GM12878 (cell line): ENCODE data around the gene LRRC74B. TPM values are rescaled to one million over a fixed set of nuclear protein-coding genes. Genes with fewer than 3 reads are reported as not detected.

ENCODE experiments used
- ATAC-seq: fragments of 200-7000 bp; cut with Tn5 transposase; 3 replicates; pipeline ENCODE4 v1.9.1; 2020; ENCODE audit warnings: mild to moderate bottlenecking, moderate library complexity
- BruUV-seq: library from RNA; stranded (reverse); fragments of 400-500 nt; replicated peaks from 2 replicates; lab custom pipeline; 2021; lab: Mats Ljungman, UMichigan
- CTCF ChIA-PET: fragments of 300-600 bp; sonication (Branson Sonifier 250); formaldehyde crosslinking; extraction: SDS; loops from one replicate; lab custom pipeline; 2021; ENCODE audit warnings: inconsistent platforms; lab: Yijun Ruan, JAX
- POLR2A ChIA-PET: fragments of 350-600 bp; formaldehyde crosslinking; extraction: SDS; loops from one replicate; lab custom pipeline; 2021; ENCODE audit warnings: inconsistent platforms; lab: Charles Lee
- RAD21 ChIA-PET: fragments of 300-600 bp; sonication (Branson Sonifier 250); formaldehyde crosslinking; loops from one replicate; lab custom pipeline; 2023; ENCODE audit warnings: antibody characterized with exemption; ENCODE audit not compliant: unreplicated experiment; lab: Charles Lee
- SMC1A ChIA-PET: fragments of 300-600 bp; sonication (Branson Sonifier 250); formaldehyde crosslinking; loops from one replicate; lab custom pipeline; 2023; ENCODE audit not compliant: unreplicated experiment, uncharacterized antibody; lab: Charles Lee
- DNase-seq: peaks from one replicate; pipeline ENCODE4 v3.0.0-alpha.2; 2011; ENCODE audit warnings: low read depth, low spot score
- FAIRE-seq: peaks from 3 replicates; lab custom pipeline; 2011; peaks lifted over from hg19 to GRCh38; lab: Jason Lieb, UNC
- H2AFZ ChIP-seq: 2 replicates; pipeline ENCODE4 v1.6.0; 2011; ENCODE audit warnings: low read depth, low read length, control low read depth; ENCODE audit not compliant: control insufficient read depth
- H3K27ac ChIP-seq: 2 replicates; pipeline ENCODE4 v1.5.1; 2011; ENCODE audit warnings: control low read depth; ENCODE audit not compliant: control insufficient read depth, insufficient read depth
- H3K27me3 ChIP-seq, 2 experiments: replicated peaks in 1 of 2; 2 replicates each; pipeline versions ENCODE4 v1.6.0 to v1.6.1; 2011; ENCODE audit warnings: low read length in 1 of 2; ENCODE audit not compliant: control insufficient read depth in 2 of 2, insufficient read depth in 2 of 2
- H3K36me3 ChIP-seq, 2 experiments: 2 replicates each; pipeline ENCODE4 v1.5.1; 2011; ENCODE audit warnings: low read length in 1 of 2; ENCODE audit not compliant: control insufficient read depth in 2 of 2, insufficient read depth in 2 of 2
- H3K4me1 ChIP-seq: 2 replicates; pipeline ENCODE4 v1.6.1; 2011; ENCODE audit warnings: mild to moderate bottlenecking, low read length, moderate library complexity, mixed read lengths; ENCODE audit not compliant: control insufficient read depth, insufficient read depth
- H3K4me2 ChIP-seq: 2 replicates; pipeline ENCODE4 v1.6.0; 2011; ENCODE audit warnings: control low read depth; ENCODE audit not compliant: control insufficient read depth, insufficient read depth
- H3K4me3 ChIP-seq: fragments of 200-600 bp; sonication (generic); 2 replicates; pipeline ENCODE4 v1.5.1; 2016
- H3K79me2 ChIP-seq: 2 replicates; pipeline ENCODE4 v1.6.0; 2011; ENCODE audit warnings: low read length; ENCODE audit not compliant: control insufficient read depth, insufficient read depth
- H3K9ac ChIP-seq: 2 replicates; pipeline ENCODE4 v1.8.0; 2011; ENCODE audit warnings: low read length, control low read depth, mixed read lengths; ENCODE audit not compliant: control insufficient read depth, insufficient read depth
- H3K9me3 ChIP-seq: replicated peaks from 3 replicates; pipeline ENCODE4 v1.5.1; 2011; ENCODE audit warnings: mild to moderate bottlenecking, low read length; ENCODE audit not compliant: control insufficient read depth, insufficient read depth
- H4K20me1 ChIP-seq: 2 replicates; pipeline ENCODE4 v1.6.0; 2011; ENCODE audit not compliant: control insufficient read depth, insufficient read depth
- EGR1 ChIP-seq, 2 experiments: IDR thresholded peaks; 1 replicate in 1 of 2; 2 replicates in 1 of 2; pipeline ENCODE4 v1.6.1; 2011 to 2012; ENCODE audit warnings: low read depth in 2 of 2, low read length in 2 of 2, borderline replicate concordance in 1 of 2, mild to moderate bottlenecking in 1 of 2, moderate library complexity in 1 of 2
- IRF4 ChIP-seq: IDR thresholded peaks from 2 replicates; pipeline ENCODE4 v1.6.1; 2011; ENCODE audit warnings: low read depth, low read length
- RBBP5 ChIP-seq: fragments of 200-600 bp; sonication (generic); conservative IDR thresholded peaks from 2 replicates; pipeline ENCODE4 v1.6.1; 2016
- RELA ChIP-seq: fragments of 450-650 bp; IDR thresholded peaks from 2 replicates; pipeline ENCODE4 v1.8.0; 2014; ENCODE audit warnings: borderline replicate concordance; ENCODE audit not compliant: partially characterized antibody
- SREBF2 ChIP-seq: IDR thresholded peaks from 2 replicates; pipeline ENCODE4 v1.6.1; 2012; ENCODE audit warnings: mild to moderate bottlenecking, low read length
- TCF12 ChIP-seq: IDR thresholded peaks from 2 replicates; pipeline ENCODE4 v1.6.1; 2011; ENCODE audit warnings: low read depth, mild to moderate bottlenecking, low read length
- WGBS: methylation state at CpG from one replicate; pipeline ENCODE4 v1.1.6; 2016; ENCODE audit warnings: low lambda C conversion rate; ENCODE audit not compliant: insufficient replicate concordance, insufficient coverage; ENCODE audit errors: missing lambda C conversion rate; 5-methylcytosine and 5-hydroxymethylcytosine counted together
- in situ Hi-C: fragments of 300-500 bp; cut with MboI; formaldehyde crosslinking; loops from 9 replicates; pipeline ENCODE4 v1.14.3; 2018; ENCODE audit warnings: mixed read lengths
- intact Hi-C: fragments of 100-400 bp; cut with micrococcal nuclease; formaldehyde crosslinking; loops from one replicate; pipeline ENCODE4 v1.14.2; 2022; ENCODE audit not compliant: unreplicated experiment
- polyA plus RNA-seq, 11 experiments: library from polyadenylated mRNA; depleted of rRNA in 4 of 11; unstranded in 6 of 11; stranded (reverse) in 5 of 11; fragments of >200 nt; fragmentation: Nextera tagmentation in 4 of 11; fragmentation: Illumina TruSeq in 1 of 11; extraction: Ambion mirVana in 4 of 11; extraction: Trizol in 1 of 11; gene quantifications; 1 replicate in 1 of 11; 2 replicates in 10 of 11; pipeline versions ENCODE4 v1.2.1 to v1.2.3, GENCODE V29; 2011 to 2016; ENCODE audit warnings: inconsistent platforms in 2 of 11, missing spikeins in 2 of 11, low read depth in 1 of 11
- total RNA-seq, 4 experiments: library from RNA; depleted of rRNA in 3 of 4; stranded (reverse); fragments of >200 nt in 3 of 4; fragmentation: Illumina TruSeq in 1 of 4; extraction: Trizol in 1 of 4; gene quantifications; 2 replicates each; pipeline versions ENCODE4 v1.2.1 to v1.2.3, GENCODE V29; 2013 to 2021
- TF ChIP-seq, protein P1 (sequence below): fragments of 450-650 bp; conservative IDR thresholded peaks from 2 replicates; pipeline ENCODE4 v1.6.1; 2017; ENCODE audit warnings: mild to moderate bottlenecking, moderate library complexity
- TF ChIP-seq, protein P2 (sequence below): IDR thresholded peaks from 2 replicates; pipeline ENCODE4 v1.6.1; 2011; ENCODE audit warnings: low read depth, low read length, improper control_type of control experiment, borderline replicate concordance

The LRRC74B gene
- total and polyA plus RNA-seq, 10 of the 15 experiments (the other 5 are each of a cell fraction or from before 2014, with no cell fraction given) = not detected

DNA sequence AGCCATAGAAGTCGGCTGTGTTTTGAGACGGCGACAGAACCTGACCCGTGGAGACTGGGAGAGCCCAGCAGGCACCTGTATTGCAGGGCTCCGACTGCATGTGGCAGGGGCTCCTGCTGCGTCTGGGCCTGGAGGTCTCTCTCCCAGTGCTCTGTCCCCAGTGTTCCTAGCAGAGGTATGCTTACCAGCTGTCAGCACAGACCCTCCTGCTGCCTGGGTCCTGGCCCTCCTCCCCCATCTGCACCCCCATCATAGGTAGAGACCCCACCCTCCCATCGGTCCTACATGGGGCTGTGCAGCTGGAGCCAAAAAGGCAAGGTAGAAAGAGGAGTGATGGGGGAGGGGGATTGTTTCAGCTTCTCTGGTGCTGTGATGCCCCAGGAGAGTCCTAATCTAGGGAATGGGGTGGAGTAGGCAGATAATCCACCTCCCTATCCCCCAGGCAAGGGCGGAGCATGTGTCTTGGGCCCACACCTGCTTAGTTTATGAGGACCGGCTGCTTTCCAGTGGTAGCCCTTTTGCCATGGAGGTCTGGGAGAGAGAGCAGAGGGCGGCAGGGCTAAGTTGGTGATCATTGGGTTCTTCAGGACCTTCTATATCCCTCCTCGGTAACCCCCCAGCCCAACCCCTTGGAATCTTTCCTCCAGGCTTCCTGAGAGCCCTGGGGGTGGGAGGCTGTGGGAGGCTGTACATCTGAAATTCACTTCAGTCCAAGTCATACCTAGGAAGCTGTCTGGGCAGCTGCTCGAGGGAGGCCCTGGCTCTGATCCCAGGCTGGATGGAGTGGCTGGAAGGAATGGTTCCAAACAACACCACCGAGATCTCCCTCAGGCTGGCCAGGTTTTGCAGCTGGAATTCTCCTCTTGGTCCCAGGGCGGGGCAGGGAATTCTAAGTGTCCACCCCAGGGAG, 18.7 kb upstream of the LRRC74B start:
- Histone ChIP-seq H3K27me3 (no peaks in the 10 kb centered on the region), H2AFZ (no peak overlapping the region), H4K20me1 (no peaks in the 10 kb centered on the region), H3K36me3 (no peaks in the 10 kb centered on the region), H3K4me1 (peaks cover 7% of the 10 kb centered on the region), H3K27ac (no peak overlapping the region), H3K9me3 (no peaks in the 10 kb centered on the region), H3K79me2 (no peaks in the 10 kb centered on the region), H3K4me2 (no peak overlapping the region), H3K9ac (no peak overlapping the region), H3K4me3 (no peak overlapping the region)
- TF ChIP-seq, protein P1, sequence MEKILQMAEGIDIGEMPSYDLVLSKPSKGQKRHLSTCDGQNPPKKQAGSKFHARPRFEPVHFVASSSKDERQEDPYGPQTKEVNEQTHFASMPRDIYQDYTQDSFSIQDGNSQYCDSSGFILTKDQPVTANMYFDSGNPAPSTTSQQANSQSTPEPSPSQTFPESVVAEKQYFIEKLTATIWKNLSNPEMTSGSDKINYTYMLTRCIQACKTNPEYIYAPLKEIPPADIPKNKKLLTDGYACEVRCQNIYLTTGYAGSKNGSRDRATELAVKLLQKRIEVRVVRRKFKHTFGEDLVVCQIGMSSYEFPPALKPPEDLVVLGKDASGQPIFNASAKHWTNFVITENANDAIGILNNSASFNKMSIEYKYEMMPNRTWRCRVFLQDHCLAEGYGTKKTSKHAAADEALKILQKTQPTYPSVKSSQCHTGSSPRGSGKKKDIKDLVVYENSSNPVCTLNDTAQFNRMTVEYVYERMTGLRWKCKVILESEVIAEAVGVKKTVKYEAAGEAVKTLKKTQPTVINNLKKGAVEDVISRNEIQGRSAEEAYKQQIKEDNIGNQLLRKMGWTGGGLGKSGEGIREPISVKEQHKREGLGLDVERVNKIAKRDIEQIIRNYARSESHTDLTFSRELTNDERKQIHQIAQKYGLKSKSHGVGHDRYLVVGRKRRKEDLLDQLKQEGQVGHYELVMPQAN = no peak
- TF ChIP-seq EGR1 (IDR thresholded peaks at IDR 0.05; ENCODE audit: borderline replicate concordance in 1 of 2, low read depth in 2 of 2, low read length in 2 of 2) (no peak), RBBP5 (no peak), TCF12 (no peak), IRF4 (no peak), SREBF2 (no peak), RELA (no peak)
- TF ChIP-seq, protein P2, sequence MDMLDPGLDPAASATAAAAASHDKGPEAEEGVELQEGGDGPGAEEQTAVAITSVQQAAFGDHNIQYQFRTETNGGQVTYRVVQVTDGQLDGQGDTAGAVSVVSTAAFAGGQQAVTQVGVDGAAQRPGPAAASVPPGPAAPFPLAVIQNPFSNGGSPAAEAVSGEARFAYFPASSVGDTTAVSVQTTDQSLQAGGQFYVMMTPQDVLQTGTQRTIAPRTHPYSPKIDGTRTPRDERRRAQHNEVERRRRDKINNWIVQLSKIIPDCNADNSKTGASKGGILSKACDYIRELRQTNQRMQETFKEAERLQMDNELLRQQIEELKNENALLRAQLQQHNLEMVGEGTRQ = no peak
- intact Hi-C loops (no loop called here), in situ Hi-C loops (no loop called here)
- BruUV-seq = no TSS peak
- 31% methylated on average over 14 of the region's 14 CpGs for WGBS
- CTCF ChIA-PET = no interaction called here
- POLR2A ChIA-PET = no interaction called here
- DNase-seq (no peak), ATAC-seq (no peak), FAIRE-seq (no peak)
- RAD21 ChIA-PET = no interaction called here
- SMC1A ChIA-PET = no interaction called here
